Tibial nerve (tissue), 4 donors: ENCODE results near the gene ACBD7. TPM values are rescaled to one million over a fixed set of nuclear protein-coding genes. Genes with fewer than 3 reads are reported as not detected.

Experiments
- DNase-seq, 2 donors: peaks; one replicate each; pipeline ENCODE4 v3.0.0-alpha.2; 2019; ENCODE audit warnings: low spot score in 2 of 2
- H3K27ac ChIP-seq, 4 donors: fragments of 200-600 bp; sonication (generic) in 3 of 4; one replicate each; pipeline ENCODE4 v1.5.1; 2017 to 2019; ENCODE audit warnings: mild to moderate bottlenecking in 1 of 4
- H3K27me3 ChIP-seq, 2 donors: fragments of 200-600 bp; sonication (generic) in 1 of 2; one replicate each; pipeline versions ENCODE4 v1.5.1 to v1.6.0; 2017 to 2019
- H3K36me3 ChIP-seq, 3 donors: fragments of 200-600 bp; sonication (generic); one replicate each; pipeline ENCODE4 v1.5.1; 2018 to 2019
- H3K4me1 ChIP-seq, 4 donors: fragments of 200-600 bp; sonication (generic) in 3 of 4; one replicate each; pipeline ENCODE4 v1.5.1; 2017 to 2019
- H3K4me3 ChIP-seq, 4 donors: fragments of 200-600 bp; sonication (generic) in 3 of 4; one replicate each; pipeline ENCODE4 v1.5.1; 2017 to 2019; ENCODE audit warnings: mild to moderate bottlenecking in 1 of 4, moderate library complexity in 1 of 4
- H3K9me3 ChIP-seq, 4 donors: fragments of 200-600 bp; sonication (generic) in 3 of 4; one replicate each; pipeline ENCODE4 v1.5.1; 2017 to 2019
- EP300 ChIP-seq, 2 donors: sonication (generic); formaldehyde crosslinking; IDR thresholded peaks; one replicate each; pipeline ENCODE4 v1.6.1; 2017; ENCODE audit warnings: antibody characterized with exemption in 2 of 2, mild to moderate bottlenecking in 1 of 2
- POLR2A ChIP-seq, 2 donors: fragments of 450-650 bp; IDR thresholded peaks; one replicate each; pipeline ENCODE4 v1.6.1; 2017; ENCODE audit warnings: antibody characterized with exemption in 2 of 2, mild to moderate bottlenecking in 2 of 2, moderate library complexity in 2 of 2
- WGBS, 2 donors: methylation state at CpG; one replicate each; pipeline ENCODE4 v1.1.5; 2018; 5-methylcytosine and 5-hydroxymethylcytosine counted together
- total RNA-seq, 4 donors: library from RNA; depleted of rRNA; stranded (reverse); fragments of >200 nt; gene quantifications; one replicate each; pipeline ENCODE4 v1.1.0, GENCODE V29; 2016
- TF ChIP-seq, protein P1 (sequence below), 5 experiments: fragments of 200-600 bp in 3 of 5; fragments of 450-650 bp in 2 of 5; sonication (generic) in 3 of 5; IDR thresholded peaks; one replicate each; pipeline ENCODE4 v1.5.1; 2016 to 2019; ENCODE audit warnings: antibody characterized with exemption in 5 of 5, mild to moderate bottlenecking in 3 of 5, moderate library complexity in 2 of 5

The ACBD7 gene
- total RNA-seq, 4 donors from 2014 or later, result 1.5 to 12.0 (median 7.4) TPM

DNA sequence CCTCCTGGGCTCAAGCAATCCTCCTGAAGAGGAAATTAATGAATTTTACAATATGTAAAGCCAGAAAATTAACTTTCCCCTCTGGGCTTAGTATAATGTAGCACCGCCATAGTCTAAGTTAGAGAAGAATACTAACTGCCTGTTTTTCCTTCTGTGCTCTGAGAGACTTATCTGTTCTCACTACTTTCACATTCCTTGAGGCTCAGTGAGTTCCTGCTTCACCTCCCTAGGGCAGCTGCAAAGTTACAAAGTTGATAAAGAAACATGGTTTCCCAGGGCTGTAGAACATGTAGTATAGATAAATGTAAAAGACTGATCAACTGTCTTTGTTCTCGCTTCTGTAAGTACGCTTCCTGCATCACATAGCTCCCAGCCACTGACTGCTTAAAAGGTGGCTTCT is 60.8 kb downstream of the ACBD7 start:
- 41 to 49% methylated on average over 3 of the region's 3 CpGs for WGBS, 2 donors
- DNase-seq, result no peak

More for the DNA sequence above, 60.8 kb downstream of the ACBD7 start:
- TF ChIP-seq, protein P1, sequence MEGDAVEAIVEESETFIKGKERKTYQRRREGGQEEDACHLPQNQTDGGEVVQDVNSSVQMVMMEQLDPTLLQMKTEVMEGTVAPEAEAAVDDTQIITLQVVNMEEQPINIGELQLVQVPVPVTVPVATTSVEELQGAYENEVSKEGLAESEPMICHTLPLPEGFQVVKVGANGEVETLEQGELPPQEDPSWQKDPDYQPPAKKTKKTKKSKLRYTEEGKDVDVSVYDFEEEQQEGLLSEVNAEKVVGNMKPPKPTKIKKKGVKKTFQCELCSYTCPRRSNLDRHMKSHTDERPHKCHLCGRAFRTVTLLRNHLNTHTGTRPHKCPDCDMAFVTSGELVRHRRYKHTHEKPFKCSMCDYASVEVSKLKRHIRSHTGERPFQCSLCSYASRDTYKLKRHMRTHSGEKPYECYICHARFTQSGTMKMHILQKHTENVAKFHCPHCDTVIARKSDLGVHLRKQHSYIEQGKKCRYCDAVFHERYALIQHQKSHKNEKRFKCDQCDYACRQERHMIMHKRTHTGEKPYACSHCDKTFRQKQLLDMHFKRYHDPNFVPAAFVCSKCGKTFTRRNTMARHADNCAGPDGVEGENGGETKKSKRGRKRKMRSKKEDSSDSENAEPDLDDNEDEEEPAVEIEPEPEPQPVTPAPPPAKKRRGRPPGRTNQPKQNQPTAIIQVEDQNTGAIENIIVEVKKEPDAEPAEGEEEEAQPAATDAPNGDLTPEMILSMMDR (IDR thresholded peaks at IDR 0.05), result no peak
- TF ChIP-seq POLR2A (IDR thresholded peaks at IDR 0.05) (no peak), EP300 (IDR thresholded peaks at IDR 0.05) (no peak)
- Histone ChIP-seq H3K9me3 (no peaks in the 10 kb centered on the region), H3K36me3 (no peaks in the 10 kb centered on the region), H3K27ac (no peak overlapping the region), H3K4me1 (peaks cover 0 to 3% (median 0%) of the 10 kb centered on the region in 4 donors), H3K27me3 (no peaks in the 10 kb centered on the region), H3K4me3 (no peak overlapping the region)

Other genes with a start within 250 kb of the ACBD7 start
- 1 to 10 TPM; 2.2 to 4.4 (median 3.0) TPM for gene SUV39H2, start 209.9 kb downstream of the ACBD7 start, total RNA-seq
- gene DCLRE1C, start 134.7 kb downstream of the ACBD7 start, total RNA-seq, result 10 to 100 TPM in 3 of 4 donors, 1 to 10 TPM in 1; 9.6 to 28.8 (median 17.5) TPM
- not detected for gene MEIG1, start 129.4 kb downstream of the ACBD7 start, total RNA-seq
- 10 to 100 TPM in 1 of 4 donors, 1 to 10 TPM in 3; 2.9 to 15.3 (median 6.7) TPM for gene OLAH, start 44.8 kb downstream of the ACBD7 start, total RNA-seq
- 10 to 100 TPM; 10.5 to 19.2 (median 16.5) TPM for gene RPP38, start 8.6 kb upstream of the ACBD7 start, total RNA-seq
- 10 to 100 TPM; 18.2 to 29.7 (median 24.0) TPM for gene NMT2, start 79.9 kb upstream of the ACBD7 start, total RNA-seq